Inflammatory macrophage treated with lipopolysaccharide for 4 hours (primary cell): ENCODE results near the gene AP5Z1.

Source experiments
- DNase-seq: peaks from one replicate; pipeline ENCODE4 v3.0.0-alpha.2; 2020

AP5Z1 gene

DNA sequence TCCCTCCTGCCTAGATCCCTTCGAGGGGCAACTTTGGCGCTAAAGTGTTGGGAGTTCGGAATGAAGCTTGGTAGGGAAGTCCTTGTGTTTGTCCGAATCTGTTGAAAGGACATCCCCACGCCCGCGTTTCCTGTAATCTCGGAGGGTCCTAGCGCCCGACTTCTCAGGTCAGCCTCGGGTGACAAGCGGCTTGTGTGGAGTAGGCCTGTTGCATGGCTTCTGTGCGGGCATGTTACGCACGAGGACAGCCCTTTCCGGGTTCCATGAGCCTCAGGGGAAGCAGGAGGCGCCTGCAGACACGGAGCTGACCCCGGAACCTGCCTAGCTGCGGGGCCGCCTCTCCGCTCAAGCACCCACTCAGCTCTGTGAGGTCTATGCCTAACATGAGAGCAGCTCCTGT, 28.4 kb upstream of the AP5Z1 start:
- no peak for DNase-seq

DNA sequence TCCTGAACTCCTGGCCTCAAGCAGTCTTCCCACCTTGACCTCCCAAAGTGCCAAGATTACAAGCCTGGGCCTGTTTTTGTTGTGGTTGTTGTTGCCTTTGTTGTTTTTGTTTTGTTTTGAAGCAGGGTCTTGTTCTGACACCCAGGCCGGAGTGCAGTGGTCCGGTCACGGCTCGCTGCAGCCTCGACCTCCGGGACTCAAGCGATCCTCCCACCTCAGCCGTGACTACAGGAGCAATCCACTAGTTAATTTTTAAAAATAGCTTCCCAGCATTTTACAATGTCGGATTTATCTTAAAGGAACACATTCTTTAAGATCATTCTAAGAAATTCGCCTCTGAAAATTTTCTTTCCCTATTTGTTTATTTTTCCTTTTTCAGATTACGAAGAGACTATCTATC, 27.7 kb upstream of the AP5Z1 start:
- no peak for DNase-seq

DNA sequence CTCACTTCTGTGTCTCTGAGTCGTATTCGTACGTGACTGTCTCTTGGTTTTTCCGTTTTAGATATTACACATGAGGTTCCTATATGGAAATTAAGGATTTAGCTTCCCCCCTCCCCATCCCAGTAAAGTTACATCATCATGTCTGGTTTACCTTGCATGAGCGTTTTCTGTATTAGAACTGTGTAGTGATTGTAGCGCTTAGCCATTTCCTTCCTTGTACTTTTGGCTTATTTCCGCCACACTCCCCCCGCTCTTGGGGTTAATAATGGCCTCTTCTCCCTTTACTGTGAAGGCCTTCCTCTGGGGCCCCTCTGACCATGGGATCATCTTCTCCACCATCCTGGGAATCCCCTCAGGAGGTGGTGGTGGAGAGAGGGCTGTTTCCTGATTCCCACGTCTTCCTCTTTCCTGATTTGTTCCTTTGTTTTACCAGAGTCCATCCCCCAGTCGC, 27.2 kb upstream of the AP5Z1 start:
- DNase-seq, result peak; percentile 36

DNA sequence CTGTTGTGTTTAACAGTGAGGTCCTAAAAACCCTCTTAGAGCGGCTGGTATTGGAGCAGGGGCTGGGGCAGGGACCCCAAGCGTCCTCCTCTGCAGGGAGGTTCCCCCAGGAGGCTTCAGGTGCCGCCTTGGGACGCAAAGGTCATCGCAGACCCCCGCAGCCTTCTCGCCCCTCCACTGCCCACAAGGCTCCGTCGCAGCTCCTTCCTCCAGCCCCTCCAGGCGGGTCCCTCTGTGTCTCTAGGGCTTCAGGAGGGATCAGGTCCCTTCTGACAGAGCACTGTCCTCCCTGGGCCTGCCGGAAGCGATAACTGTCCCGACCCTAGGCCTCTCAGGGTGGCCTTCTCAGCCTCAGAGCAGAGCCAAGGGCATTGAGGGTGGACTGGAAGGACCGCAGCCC, 26.1 kb upstream of the AP5Z1 start:
- DNase-seq, result no peak

DNA sequence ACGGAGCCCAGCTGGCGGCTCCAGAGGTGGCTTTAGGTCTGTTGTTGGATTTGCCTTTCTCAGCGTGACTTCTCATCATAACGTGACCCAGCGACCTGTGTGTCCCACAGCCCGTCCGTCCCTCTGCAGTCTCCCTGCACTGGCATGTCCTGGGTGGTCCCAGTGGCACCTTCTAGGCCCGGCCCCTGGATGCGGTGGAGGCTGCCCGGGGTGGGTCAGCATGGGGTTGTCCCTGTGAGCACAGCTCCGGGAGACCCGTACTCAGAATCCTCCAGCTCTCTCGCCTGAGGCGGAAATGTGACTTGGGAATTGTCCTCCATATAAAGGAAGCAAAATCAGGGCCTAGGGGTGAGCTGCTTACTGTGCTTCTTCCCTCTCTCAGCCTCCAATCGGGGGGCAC, 25.6 kb upstream of the AP5Z1 start:
- no peak for DNase-seq

DNA sequence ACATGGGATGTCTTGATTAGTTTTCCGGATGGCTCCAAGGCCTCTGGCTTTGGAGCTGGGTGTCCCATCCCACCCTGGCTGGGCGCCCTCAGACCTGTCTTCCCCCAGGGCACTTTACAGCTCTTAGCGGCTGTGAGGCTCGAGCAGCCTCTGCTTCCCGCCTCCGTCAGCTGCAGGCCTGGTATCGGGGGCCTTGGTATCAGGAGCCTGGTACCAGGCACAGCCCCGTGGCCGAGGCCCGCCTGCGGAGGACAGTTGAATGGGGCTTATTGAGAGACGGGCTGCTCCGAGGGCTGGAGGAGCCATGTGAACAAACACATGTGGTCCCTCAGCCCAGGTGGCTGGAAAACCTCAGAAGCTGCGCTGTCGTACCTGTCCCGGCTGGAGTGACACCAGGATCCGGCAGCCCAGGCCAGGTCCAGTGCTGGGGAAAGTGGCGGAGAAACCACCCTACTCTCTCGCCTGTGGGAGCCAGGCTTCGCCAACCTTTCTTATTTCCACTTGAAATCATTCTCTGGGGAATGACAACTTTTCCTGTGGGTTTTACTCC, 23.9 kb upstream of the AP5Z1 start:
- no peak for DNase-seq

DNA sequence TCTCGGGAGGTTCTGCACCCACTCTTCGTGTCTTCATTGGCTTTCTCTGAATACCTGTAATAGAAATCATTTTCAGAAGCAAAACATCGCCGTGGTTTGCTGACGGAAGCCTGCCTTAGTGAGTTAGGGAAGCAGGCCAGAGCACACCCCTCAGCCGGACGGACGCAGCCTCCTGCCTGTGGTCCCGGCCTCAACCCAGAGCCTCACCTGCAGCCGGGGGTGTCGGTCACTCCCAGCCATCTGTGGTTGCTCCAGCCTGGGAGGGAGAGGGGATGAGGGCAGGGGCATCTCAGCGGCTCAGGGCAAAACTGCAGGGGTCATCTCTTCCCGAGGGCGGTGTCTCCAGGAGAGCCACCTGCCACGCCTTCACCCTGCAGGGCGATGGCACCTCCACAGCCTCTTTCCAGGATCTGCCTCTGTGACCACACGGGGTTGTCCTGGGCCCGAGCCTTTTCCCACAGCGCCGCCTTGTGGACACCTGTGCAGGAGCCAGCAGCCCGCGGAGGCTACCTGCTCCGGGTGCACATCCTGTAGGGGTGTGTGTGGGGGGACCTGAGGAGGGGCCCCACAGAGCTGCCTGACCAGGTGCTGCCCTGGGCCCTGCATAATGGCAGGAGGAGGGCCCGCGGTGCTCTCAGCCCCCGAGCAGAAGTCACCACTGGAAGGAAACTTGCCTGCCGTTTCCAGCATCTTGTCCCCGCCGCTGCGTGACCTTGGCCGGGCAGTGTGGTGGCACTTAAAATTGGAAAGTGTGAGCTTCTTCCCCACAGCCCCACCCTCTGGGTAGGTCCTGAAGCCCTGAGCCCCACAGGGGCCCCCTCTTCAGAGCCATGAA, 21.6 kb upstream of the AP5Z1 start:
- DNase-seq, result peak; percentile 63

DNA sequence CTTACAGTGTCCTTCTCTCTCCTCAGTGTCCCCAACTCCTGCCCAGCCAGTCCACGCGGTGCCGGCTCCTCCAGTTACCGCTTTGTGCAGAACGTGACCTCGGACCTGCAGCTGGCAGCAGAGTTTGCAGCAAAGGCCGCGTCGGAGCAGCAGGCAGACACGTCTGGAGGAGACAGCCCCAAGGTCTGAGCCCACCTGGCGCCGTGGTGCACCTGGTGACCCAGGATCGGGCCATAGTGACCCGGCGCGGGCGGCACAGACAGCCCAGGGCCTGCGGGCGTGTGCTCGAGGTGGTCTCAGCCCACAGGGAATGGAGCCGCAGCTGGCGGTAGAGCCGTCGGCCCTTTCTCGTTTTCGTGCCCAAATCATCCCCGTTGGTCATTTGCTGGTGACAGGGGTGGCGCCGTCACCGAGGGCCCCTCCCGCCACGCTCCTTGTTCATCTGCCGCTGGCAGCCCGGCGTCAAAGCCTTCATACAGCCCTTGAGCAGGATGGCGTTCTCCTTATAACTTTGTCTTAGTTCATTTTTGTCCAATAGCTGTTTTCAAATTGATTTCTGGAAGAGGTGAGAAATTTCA, 20.9 kb upstream of the AP5Z1 start:
- DNase-seq, result no peak

DNA sequence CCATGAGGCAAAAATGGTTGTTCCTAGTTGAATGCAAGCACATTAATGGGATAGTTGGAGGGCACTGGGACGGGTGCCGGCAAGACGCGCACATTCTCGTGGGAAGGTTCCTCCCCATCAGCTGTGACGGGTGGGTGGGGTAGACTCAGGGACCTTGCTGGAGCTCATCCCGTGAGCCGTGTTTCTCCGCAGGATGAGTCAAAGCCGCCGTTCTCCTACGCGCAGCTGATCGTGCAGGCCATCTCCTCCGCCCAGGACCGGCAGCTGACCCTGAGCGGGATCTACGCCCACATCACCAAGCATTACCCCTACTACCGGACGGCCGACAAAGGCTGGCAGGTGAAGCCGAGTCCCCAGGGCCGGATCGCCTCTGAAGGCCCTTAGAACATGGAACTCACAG, 20.4 kb upstream of the AP5Z1 start:
- no peak for DNase-seq

DNA sequence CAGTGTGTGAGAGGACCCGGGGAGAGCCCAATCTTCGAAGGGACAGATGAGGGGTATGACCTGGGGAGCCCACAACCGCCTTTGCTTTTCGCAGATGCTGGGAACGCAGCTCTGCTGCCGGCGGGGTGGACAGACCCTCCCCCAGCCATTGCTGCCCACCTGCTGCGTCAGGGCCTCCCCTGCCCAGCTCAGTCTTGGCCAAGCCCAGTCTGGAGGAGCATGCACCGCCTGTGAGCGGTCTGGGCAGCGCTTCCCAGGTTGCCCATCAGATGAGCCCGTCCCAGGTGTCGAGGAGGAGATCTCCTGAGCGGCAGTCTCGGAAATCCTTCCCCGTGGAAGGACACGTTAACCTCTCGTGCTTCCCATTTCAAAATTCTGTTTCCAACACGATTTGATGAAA, 17.3 kb upstream of the AP5Z1 start:
- DNase-seq, result no peak

DNA sequence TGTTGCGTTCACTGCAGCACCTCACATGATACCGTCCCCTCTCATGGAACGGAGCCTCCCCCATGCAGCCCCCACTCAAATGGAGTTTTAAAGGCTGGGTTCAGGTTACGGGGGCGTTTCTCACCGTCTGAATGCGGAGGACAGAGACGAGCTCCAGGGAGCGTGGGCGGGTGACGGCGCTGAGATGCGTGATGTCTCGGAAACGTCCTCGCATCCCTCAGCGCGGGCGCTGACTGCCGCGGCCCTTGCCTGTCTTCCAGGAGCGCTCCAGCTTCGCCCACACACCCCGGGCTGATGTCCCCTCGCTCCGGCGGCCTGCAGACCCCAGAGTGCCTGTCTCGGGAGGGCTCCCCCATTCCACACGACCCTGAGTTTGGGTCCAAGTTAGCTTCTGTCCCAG, 16.6 kb upstream of the AP5Z1 start:
- no peak for DNase-seq

DNA sequence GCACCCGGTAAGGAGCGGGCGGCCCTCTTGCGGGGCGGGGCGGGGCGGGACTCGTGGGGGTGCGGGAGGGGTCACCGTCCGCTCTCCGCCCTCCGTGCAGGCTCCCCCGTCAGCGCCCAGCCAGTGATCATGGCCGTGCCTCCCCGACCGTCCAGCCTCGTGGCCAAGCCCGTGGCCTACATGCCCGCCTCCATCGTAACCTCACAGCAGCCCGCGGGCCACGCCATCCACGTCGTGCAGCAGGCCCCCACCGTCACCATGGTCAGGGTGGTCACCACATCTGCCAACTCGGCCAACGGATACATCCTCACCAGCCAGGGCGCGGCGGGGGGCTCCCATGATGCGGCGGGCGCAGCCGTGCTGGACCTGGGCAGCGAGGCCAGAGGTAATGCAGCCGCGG, 16.2 kb upstream of the AP5Z1 start:
- no peak for DNase-seq

DNA sequence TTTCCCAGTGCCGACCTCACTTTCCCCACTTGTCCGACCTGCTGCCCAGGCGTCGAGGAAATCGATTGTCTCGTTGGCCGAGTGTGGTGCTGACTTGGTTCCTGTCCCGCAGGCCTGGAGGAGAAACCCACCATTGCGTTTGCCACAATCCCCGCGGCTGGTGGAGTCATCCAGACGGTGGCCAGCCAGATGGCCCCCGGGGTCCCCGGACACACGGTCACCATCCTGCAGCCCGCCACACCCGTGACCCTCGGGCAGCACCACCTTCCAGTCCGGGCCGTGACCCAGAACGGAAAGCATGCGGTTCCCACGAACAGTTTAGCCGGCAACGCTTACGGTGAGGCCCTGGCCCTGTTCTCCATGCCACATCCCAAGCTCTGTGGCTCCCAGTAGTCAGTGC, 14.5 kb upstream of the AP5Z1 start:
- no peak for DNase-seq

DNA sequence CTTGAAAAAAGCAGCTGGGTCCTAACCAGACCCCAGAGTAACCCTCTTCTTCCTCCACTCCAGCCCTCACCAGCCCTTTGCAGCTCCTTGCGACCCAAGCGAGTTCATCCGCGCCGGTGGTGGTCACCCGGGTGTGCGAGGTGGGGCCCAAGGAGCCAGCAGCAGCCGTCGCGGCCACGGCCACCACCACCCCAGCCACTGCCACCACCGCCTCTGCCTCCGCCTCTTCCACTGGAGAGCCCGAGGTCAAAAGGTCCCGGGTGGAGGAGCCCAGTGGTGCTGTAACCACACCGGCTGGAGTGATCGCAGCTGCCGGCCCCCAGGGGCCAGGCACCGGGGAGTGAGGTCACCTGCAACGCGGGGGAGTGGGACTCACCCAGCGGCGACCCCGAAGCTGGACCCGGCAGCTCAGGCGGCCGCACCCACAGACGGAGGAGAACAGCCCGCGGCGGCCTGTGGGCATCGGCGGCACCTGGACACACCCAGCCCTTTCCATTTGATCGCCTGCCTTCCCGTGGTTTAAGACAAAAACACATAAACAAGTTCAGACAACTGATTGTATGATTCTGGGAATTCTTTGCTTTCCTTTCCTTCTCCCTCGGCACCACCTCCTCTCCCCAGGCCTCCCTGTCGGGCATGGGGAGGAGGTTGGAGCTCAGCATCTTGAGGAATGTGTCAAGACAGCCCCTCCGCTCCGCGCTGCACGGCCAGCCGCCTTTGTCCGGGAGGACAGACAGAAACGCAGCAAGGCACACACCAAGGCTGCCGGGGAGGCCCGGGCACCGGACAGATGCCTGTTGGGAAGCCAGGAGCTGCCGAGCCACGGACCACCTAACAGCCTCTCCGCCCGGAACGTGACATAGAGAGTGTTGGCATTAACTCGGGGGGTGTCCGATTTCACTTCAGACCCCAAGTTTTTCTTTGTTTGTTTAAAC, 13.0 kb upstream of the AP5Z1 start:
- DNase-seq, result no peak

DNA sequence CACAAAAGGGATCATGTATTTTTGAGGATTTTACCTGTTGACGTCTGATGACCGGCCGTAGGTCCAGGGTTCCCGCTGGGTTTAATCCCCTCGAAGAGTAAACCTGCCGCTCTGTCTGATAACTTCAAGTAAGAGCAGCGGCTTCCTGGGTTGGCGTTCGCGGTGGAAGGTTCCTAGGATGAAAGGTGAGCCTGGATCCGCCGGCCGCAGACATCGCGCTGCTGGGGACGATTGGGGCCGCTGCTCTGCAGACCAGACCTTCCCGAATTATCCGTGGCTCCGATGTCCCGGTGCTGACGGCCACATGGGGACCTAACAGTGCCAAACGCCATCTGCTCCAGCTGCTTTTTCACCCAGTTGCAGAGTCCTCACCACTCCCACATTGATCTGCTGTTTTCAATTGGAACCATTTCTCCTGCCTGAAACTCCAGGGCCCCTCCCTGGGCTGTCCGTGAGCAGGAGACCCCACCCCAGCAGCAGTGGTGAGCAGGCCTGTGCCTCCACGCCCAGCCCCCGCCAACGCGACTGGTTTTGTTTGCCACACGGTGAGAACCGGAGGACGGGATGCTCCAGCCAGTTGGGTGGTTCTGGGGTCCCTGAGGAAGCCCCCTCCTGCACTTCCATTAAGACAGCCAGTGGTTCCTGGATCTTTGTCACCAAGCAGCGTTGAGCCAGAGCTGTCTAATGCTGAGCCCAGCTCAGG, 12.2 kb upstream of the AP5Z1 start:
- DNase-seq, result no peak

DNA sequence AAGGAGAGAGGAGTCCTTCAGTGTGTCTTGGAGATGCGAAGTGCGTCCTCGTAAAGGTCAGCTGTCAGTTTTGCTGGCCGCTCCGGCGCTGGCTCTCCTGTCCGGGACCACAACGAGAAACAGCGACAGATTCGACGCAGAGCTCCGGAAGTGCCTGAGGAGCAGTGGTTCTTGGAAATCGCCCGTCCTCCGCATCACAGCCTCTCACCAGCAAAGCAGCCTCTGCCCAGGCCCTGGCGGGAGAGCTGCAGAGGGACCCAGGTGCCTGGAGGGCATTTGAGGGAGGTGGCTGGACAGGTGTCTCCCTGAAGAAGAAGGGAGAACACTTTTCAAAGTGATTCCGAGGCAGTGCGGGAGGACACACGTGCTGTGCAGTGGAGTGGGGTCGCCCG, 11.6 kb upstream of the AP5Z1 start:
- DNase-seq, result no peak

DNA sequence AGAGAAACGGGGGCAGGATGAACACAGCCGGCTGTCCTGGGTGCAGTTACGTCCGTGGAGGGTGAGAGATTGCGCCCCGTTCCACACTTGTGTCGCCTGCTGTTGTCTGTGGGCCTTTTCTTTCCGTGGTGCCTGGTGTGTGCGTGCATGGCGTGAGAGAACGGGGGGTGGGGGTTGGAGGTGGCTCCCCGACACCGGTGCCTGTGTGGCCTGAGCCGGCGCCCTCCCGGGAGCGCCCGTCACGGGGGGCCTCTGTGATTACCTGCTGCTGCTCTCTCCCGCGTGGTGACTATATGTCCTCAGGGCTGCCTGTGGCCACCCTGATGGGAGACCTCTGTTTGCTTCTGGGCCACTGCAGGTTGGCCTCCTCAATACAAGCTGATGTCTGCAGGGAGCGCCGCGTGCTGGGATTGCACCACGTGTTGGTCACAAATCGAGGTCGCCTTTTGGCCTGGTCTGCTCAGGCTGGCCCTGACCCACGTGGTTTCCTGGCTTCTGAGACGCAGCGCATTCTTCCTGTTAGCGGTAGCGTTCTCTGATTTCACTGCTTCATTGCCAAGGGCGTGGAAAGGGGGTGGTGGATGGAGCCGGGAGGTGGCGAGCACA, 10.9 kb upstream of the AP5Z1 start:
- no peak for DNase-seq

DNA sequence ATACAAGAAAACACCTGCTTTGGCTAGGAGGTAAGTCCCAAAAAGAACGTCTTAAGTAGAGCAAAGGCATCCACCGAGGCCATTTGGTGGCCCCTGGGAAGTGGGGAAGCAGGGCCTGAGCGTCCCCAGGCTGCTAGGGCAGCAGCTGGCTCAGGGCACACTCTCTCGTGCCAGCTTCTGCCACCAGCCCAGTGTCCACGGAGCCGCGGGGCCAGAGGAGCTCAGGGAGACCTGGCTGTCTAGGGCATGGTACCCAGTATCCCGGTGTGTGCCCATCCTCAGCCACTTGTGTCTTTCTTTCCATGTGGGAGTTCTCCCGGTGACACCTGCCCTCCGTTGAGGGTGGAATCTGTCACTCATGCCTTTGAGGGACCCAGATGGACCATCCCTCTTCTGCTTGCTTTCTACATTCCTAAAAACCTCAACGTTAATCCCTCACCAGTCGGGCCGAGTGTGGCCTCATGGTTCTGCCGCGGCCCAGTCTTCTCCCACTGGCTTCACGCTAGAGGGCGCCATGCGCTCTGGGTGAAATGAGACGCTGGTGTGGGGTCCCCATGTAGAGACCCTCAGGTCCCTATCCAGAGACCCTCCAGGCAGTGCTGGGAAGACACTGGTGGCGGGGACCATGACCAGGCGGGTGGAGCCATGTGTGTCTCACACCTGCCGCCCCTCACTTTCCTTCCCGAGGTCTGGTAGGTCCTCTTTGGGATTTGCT, 9.5 kb upstream of the AP5Z1 start:
- no peak for DNase-seq

DNA sequence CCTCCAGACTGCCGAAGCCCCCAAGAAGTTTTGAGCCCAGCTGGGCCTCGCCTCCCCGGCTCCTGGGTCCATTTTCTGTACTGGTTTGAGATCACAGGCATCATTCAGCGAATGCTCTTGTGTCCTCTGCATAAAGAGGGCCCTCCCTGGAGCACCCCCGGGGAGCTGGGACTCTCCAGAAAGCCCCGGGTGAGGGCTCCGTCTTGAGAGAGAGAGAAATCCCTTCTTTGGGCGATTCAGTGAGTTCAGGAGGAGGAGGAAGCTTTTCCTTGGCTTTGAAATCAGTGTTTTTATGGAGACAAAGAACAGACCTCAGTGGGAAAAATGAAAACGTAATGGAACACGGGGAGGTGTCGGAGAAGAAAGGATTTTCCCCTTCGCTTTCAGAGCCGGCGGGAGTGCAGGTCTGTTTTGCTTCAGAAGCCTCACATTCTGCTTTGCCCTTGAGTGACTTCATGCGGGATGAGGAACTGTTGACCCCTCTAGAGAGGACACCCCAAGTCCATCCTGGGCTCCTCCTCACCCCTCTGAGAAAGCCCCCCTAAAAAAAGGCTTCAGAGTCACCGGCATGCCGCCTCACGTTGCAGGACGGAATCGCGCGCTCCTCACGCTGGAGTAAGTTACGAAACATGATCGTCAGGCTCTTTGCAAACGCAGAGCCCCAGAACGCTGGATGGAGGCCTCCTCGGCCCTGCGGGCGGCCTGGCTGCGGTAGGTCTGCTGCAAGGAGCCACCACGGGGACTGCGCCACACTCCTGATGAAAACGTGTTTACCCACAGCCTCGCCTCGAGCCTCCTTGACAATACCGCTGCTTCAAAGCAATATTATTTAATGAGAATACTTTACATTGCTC, 8.5 kb upstream of the AP5Z1 start:
- no peak for DNase-seq
